ENCODE results near the gene PHC1.

The PHC1 gene

GRCh38 chr12:8980137-8980536, 65.8 kb downstream of the PHC1 start:
- no peak overlapping the region for H3K4me3 ChIP-seq (ENCODE audit: severe bottlenecking)
- H3K9me3 ChIP-seq (ENCODE audit: severe bottlenecking): no peaks in the 10 kb centered on the region
- H3K27me3 ChIP-seq (ENCODE audit: insufficient read depth, poor library complexity, severe bottlenecking): no peaks in the 10 kb centered on the region
- H3K27ac ChIP-seq (ENCODE audit: poor library complexity, severe bottlenecking): no peak overlapping the region
- no peaks in the 10 kb centered on the region for H3K36me3 ChIP-seq (ENCODE audit: low read depth)
- H3K4me1 ChIP-seq (ENCODE audit: insufficient read depth, poor library complexity, severe bottlenecking): no peaks in the 10 kb centered on the region
- DNase-seq (ENCODE audit: low spot score) (no peak), ATAC-seq (ENCODE audit: low read depth) (no peak)
- no peak for TF ChIP-seq CTCF (IDR thresholded peaks at IDR 0.05; ENCODE audit: poor library complexity, severe bottlenecking)

DNA sequence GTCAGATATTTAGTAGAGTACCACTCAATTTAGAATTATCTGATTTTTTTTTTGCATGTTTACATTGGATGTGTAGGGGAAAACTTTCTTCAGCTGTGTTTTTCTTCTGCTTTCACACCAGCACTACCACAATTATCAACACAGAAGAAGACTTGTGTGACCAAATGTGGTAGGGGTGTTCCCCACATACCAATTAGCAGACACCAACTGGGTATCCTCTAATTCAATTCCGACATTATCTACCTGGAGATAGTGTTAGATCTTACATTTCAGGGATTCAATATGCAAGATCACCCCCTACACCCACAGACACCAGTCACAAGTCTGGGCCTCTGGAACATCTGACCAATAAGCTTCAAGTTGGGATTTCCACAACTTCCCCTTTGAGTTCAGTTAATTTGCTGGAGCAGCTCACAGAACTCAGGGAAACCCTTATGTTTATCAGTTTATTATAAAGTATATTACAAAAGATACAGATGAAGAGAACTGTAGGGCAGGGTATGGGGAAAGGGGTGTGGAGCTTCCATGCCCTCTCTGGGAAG, 71.0 kb downstream of the PHC1 start:
- DNase-seq (ENCODE audit: low spot score) (no peak), ATAC-seq (ENCODE audit: low read depth) (no peak)
- no peaks in the 10 kb centered on the region for H3K4me1 ChIP-seq (ENCODE audit: insufficient read depth, poor library complexity, severe bottlenecking)
- H3K9me3 ChIP-seq (ENCODE audit: severe bottlenecking): no peaks in the 10 kb centered on the region
- no peaks in the 10 kb centered on the region for H3K27me3 ChIP-seq (ENCODE audit: insufficient read depth, poor library complexity, severe bottlenecking)
- no peak overlapping the region for H3K27ac ChIP-seq (ENCODE audit: poor library complexity, severe bottlenecking)
- H3K36me3 ChIP-seq (ENCODE audit: low read depth): no peaks in the 10 kb centered on the region
- H3K4me3 ChIP-seq (ENCODE audit: severe bottlenecking): no peak overlapping the region
- TF ChIP-seq CTCF (IDR thresholded peaks at IDR 0.05; ENCODE audit: poor library complexity, severe bottlenecking): no peak

- DNase-seq (ENCODE audit: low spot score) (no peak), ATAC-seq (ENCODE audit: low read depth) (no peak)
These were observed 72.9 kb downstream of the PHC1 start for GRCh38 chr12:8987163-8987562.

DNA sequence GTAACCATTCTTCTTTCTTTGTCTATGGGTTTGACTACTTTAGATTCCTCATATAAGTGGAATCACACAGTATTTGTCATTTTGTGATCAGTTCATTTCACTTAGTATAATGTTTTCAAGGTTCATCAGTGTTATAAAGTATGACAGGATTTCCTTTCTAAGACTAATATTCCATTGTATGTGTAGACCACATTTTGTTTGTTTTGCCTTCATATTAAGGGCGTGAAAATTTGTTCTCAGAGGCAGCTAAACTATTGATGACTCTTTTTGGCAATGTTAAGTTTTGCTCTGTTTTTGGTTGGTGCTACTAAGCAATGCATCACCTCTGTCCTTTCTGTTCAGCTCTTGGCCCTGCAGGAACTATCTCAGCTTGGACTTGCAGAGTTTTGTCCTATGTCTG, 73.4 kb downstream of the PHC1 start:
- DNase-seq (ENCODE audit: low spot score) (no peak), ATAC-seq (ENCODE audit: low read depth) (no peak)
- H3K36me3 ChIP-seq (ENCODE audit: low read depth): no peaks in the 10 kb centered on the region
- no peaks in the 10 kb centered on the region for H3K27me3 ChIP-seq (ENCODE audit: insufficient read depth, poor library complexity, severe bottlenecking)
- no peak overlapping the region for H3K27ac ChIP-seq (ENCODE audit: poor library complexity, severe bottlenecking)
- H3K9me3 ChIP-seq (ENCODE audit: severe bottlenecking): no peaks in the 10 kb centered on the region
- TF ChIP-seq CTCF (IDR thresholded peaks at IDR 0.05; ENCODE audit: poor library complexity, severe bottlenecking): no peak
- H3K4me1 ChIP-seq (ENCODE audit: insufficient read depth, poor library complexity, severe bottlenecking): no peaks in the 10 kb centered on the region
- no peak overlapping the region for H3K4me3 ChIP-seq (ENCODE audit: severe bottlenecking)

More at GRCh38 chr12:8987163-8987562, 72.9 kb downstream of the PHC1 start:
- Histone ChIP-seq H3K27ac (ENCODE audit: poor library complexity, severe bottlenecking) (no peak overlapping the region), H3K4me1 (ENCODE audit: insufficient read depth, poor library complexity, severe bottlenecking) (no peaks in the 10 kb centered on the region), H3K36me3 (ENCODE audit: low read depth) (no peaks in the 10 kb centered on the region), H3K4me3 (ENCODE audit: severe bottlenecking) (no peak overlapping the region), H3K9me3 (ENCODE audit: severe bottlenecking) (no peaks in the 10 kb centered on the region), H3K27me3 (ENCODE audit: insufficient read depth, poor library complexity, severe bottlenecking) (no peaks in the 10 kb centered on the region)
- TF ChIP-seq CTCF (IDR thresholded peaks at IDR 0.05; ENCODE audit: poor library complexity, severe bottlenecking): no peak

DNA sequence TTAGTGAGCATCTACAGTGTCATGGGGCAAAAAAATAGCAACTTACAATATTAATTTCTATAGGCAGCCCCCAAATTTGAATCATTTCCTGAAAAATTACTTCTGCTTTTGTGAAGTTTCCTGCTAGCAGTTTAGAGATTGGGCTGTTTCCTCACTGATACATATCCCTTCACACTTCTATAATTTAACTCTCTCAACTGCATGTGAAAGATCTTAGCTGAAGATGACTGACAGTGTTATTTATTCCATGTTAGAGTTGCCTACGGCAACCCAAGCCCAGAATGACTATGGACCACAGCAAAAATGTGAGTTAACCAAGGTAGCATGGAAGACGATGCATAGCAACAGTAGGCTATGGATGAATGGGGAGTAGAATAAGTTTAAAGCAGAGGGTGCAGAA, 75.1 kb downstream of the PHC1 start, which contains the start of gene KLRG1:
Gene KLRG1 (plus strand): TSS at position 134 of the 400 bp plus-strand sequence. CDS start 90 bp downstream, at position 224.
- no peak for ATAC-seq (ENCODE audit: low read depth)
- TF ChIP-seq CTCF (IDR thresholded peaks at IDR 0.05; ENCODE audit: poor library complexity, severe bottlenecking): no peak
- Histone ChIP-seq H3K4me3 (ENCODE audit: severe bottlenecking) (no peak within 1 kb of the TSS), H3K36me3 (ENCODE audit: low read depth) (no peaks in the 10 kb centered on the region), H3K9me3 (ENCODE audit: severe bottlenecking) (no peaks in the 10 kb centered on the region), H3K27me3 (ENCODE audit: insufficient read depth, poor library complexity, severe bottlenecking) (no peaks in the 10 kb centered on the region), H3K27ac (ENCODE audit: poor library complexity, severe bottlenecking) (no peak within 1 kb of the TSS), H3K4me1 (ENCODE audit: insufficient read depth, poor library complexity, severe bottlenecking) (no peaks in the 10 kb centered on the region)
- no peak for DNase-seq (ENCODE audit: low spot score)
